K562 (cell line): ENCODE results near the gene KCNE1. TPM values are rescaled to one million over a fixed set of nuclear protein-coding genes. Genes with fewer than 3 reads are reported as not detected.
"Not testable (repeated sequence)": the region's sequence is repeated elsewhere in the genome, so short reads cannot be mapped to it uniquely, and the experiment has no call there.

ENCODE experiments used
- ATAC-seq: fragments of 200-7000 bp; cut with Tn5 transposase; 3 replicates; pipeline ENCODE4 v1.9.1; 2020; ENCODE audit warnings: moderate library complexity
- BruUV-seq: library from RNA; stranded (reverse); fragments of 400-500 nt; replicated peaks from 2 replicates; lab custom pipeline; 2021; lab: Mats Ljungman, UMichigan
- CTCF ChIA-PET: fragments of 300-600 bp; formaldehyde crosslinking; extraction: SDS; loops from one replicate; lab custom pipeline; 2021; ENCODE audit warnings: low intra/inter-chr PET ratio; lab: Yijun Ruan, JAX
- POLR2A ChIA-PET: fragments of 300-600, 350-650 bp; sonication (Branson Sonifier 250); formaldehyde crosslinking; extraction: SDS; loops from one replicate; lab custom pipeline; 2021; ENCODE audit warnings: antibody characterized with exemption, inconsistent platforms; lab: Yijun Ruan, JAX
- DNase-seq, 4 experiments: peaks; one replicate each; pipeline versions ENCODE4 v3.0.0 to v3.0.0-alpha.2; 2011 to 2018; ENCODE audit warnings: low spot score in 3 of 4, mixed read lengths in 3 of 4; ENCODE audit errors: extremely low read depth in 1 of 4
- FAIRE-seq: peaks from 2 replicates; lab custom pipeline; 2011; peaks lifted over from hg19 to GRCh38; lab: Jason Lieb, UNC
- H2AFZ ChIP-seq: 2 replicates; pipeline ENCODE4 v1.6.0; 2011; ENCODE audit warnings: low read depth, low read length, control low read depth, inconsistent platforms
- H3K27ac ChIP-seq: fragments of 200-600 bp; 3 replicates; pipeline ENCODE4 v1.8.0; 2011; ENCODE audit warnings: low read depth, mild to moderate bottlenecking, control low read depth, inconsistent platforms, low read length, moderate library complexity, mixed read lengths; ENCODE audit errors: extremely low read depth
- H3K27me3 ChIP-seq, 2 experiments: fragments of 300-600 bp in 1 of 2; 2 replicates in 1 of 2; 3 replicates in 1 of 2; pipeline versions ENCODE4 v1.6.0 to v1.8.0; 2011; ENCODE audit warnings: inconsistent platforms in 2 of 2, low read length in 2 of 2, mild to moderate bottlenecking in 1 of 2, mixed read lengths in 1 of 2, moderate library complexity in 1 of 2; ENCODE audit not compliant: control insufficient read depth in 2 of 2, insufficient read depth in 2 of 2
- H3K36me3 ChIP-seq: fragments of 300-600 bp; 3 replicates; pipeline ENCODE4 v1.8.0; 2011; ENCODE audit warnings: mild to moderate bottlenecking, low read length, inconsistent platforms; ENCODE audit not compliant: control insufficient read depth, insufficient read depth
- H3K4me1 ChIP-seq, 2 experiments: fragments of 200-600 bp in 1 of 2; replicated peaks in 1 of 2; 2 replicates in 1 of 2; 3 replicates in 1 of 2; pipeline versions ENCODE4 v1.5.1 to v1.8.0; 2011; ENCODE audit warnings: inconsistent platforms in 2 of 2, low read length in 2 of 2, mild to moderate bottlenecking in 1 of 2, mixed read lengths in 1 of 2, moderate library complexity in 1 of 2; ENCODE audit not compliant: control insufficient read depth in 2 of 2, insufficient read depth in 2 of 2
- H3K4me2 ChIP-seq: 2 replicates; pipeline ENCODE4 v1.6.1; 2011; ENCODE audit warnings: low read length, control low read depth, inconsistent platforms, mixed read lengths; ENCODE audit not compliant: insufficient read depth
- H3K4me3 ChIP-seq: fragments of 200-600 bp; sonication (generic), shearing (Covaris generic); 2 replicates; pipeline ENCODE4 v1.5.1; 2016; ENCODE audit warnings: control low read depth, inconsistent platforms
- H3K79me2 ChIP-seq: fragments of 200-600 bp; 3 replicates; pipeline ENCODE4 v1.8.0; 2011; ENCODE audit warnings: low read length, inconsistent platforms; ENCODE audit not compliant: control insufficient read depth, insufficient read depth
- H3K9ac ChIP-seq, 2 experiments: 2 replicates each; pipeline versions ENCODE4 v1.6.0 to v1.6.1; 2011; ENCODE audit warnings: low read depth in 2 of 2, low read length in 2 of 2, control low read depth in 1 of 2, inconsistent platforms in 1 of 2, mild to moderate bottlenecking in 1 of 2, mixed read lengths in 1 of 2; ENCODE audit not compliant: insufficient read depth in 1 of 2
- H3K9me1 ChIP-seq: one replicate; pipeline ENCODE4 v1.6.0; 2011; ENCODE audit warnings: inconsistent platforms, mild to moderate bottlenecking, low read length, moderate library complexity; ENCODE audit not compliant: control insufficient read depth, insufficient read depth
- H3K9me3 ChIP-seq: replicated peaks from 2 replicates; pipeline ENCODE4 v1.5.1; 2011; ENCODE audit warnings: low read depth, low read length, inconsistent platforms; ENCODE audit not compliant: control insufficient read depth, insufficient read depth
- H4K20me1 ChIP-seq: replicated peaks from 2 replicates; pipeline ENCODE4 v1.6.1; 2011; ENCODE audit warnings: low read length, inconsistent platforms, mixed read lengths; ENCODE audit not compliant: control insufficient read depth, insufficient read depth
- LEF1 ChIP-seq: fragments of 450-650 bp; IDR thresholded peaks from 2 replicates; pipeline ENCODE4 v1.6.1; 2016; ENCODE audit warnings: mild to moderate bottlenecking
- MCM3 ChIP-seq: fragments of 450-650 bp; IDR thresholded peaks from 2 replicates; pipeline ENCODE4 v1.6.1; 2016
- NFIC ChIP-seq: fragments of 450-650 bp; IDR thresholded peaks from 2 replicates; pipeline ENCODE4 v1.6.1; 2017; ENCODE audit warnings: mild to moderate bottlenecking, inconsistent platforms
- WGBS: fragments of 100-300 bp; shearing (Covaris generic); methylation state at CpG from one replicate; pipeline ENCODE4 v1.1.6; 2016; ENCODE audit warnings: low coverage, mixed read lengths; ENCODE audit not compliant: insufficient coverage; ENCODE audit errors: missing lambda C conversion rate; 5-methylcytosine and 5-hydroxymethylcytosine counted together
- in situ Hi-C: fragments of 300-500 bp; cut with MboI; formaldehyde crosslinking; loops from 4 replicates; pipeline ENCODE4 v1.15.0; 2018; ENCODE audit warnings: inconsistent platforms, mixed read lengths
- intact Hi-C: fragments of 100-400 bp; cut with micrococcal nuclease; formaldehyde crosslinking; loops from 2 replicates; pipeline ENCODE4 v1.14.2; 2022
- polyA plus RNA-seq, 8 experiments: library from polyadenylated mRNA; depleted of rRNA in 4 of 8; stranded (reverse) in 5 of 8; unstranded in 3 of 8; fragments of >200 nt; fragmentation: Nextera tagmentation in 2 of 8; fragmentation: Illumina TruSeq in 1 of 8; extraction: Ambion mirVana in 2 of 8; extraction: Trizol in 1 of 8; gene quantifications; 2 replicates each; pipeline versions ENCODE4 v1.2.1 to v1.2.3, GENCODE V29; 2011 to 2014; ENCODE audit warnings: inconsistent platforms in 1 of 8, missing spikeins in 1 of 8
- total RNA-seq, 7 experiments: library from RNA; depleted of rRNA in 6 of 7; stranded (reverse); fragments of >200 nt in 6 of 7; fragmentation: Illumina TruSeq in 2 of 7; extraction: Trizol in 2 of 7; gene quantifications; 2 replicates each; pipeline versions ENCODE4 v1.2.1 to v1.2.3, GENCODE V29; 2011 to 2021; ENCODE audit warnings: low replicate concordance in 1 of 7

Gene KCNE1
- total and polyA plus RNA-seq, 9 of the 15 experiments (the other 6 are each of a cell fraction or from before 2014, with no cell fraction given): 0.05 to 0.22 (median 0.11) TPM; not detected in 3

GRCh38 chr21:34498623-34499022 is 13.4 kb downstream of the KCNE1 start:
- no peaks in the 10 kb centered on the region for H3K9me1 ChIP-seq
- ChIA-PET POLR2A (interaction anchor here (1.6 kb wide), 1 partner anchor 12 kb away, joined by 6 read pairs; no protein-coding TSS in a partner anchor), CTCF (no interaction called here)
- DNase-seq (no peak), FAIRE-seq (no peak), ATAC-seq (no peak)
- H2AFZ ChIP-seq: no peak overlapping the region
- H3K79me2 ChIP-seq: no peaks in the 10 kb centered on the region
- H3K4me2 ChIP-seq: no peak overlapping the region
- in situ Hi-C loops: no loop called here
- WGBS: 9% methylated on average over 3 of the region's 3 CpGs
- intact Hi-C loops: no loop called here
- H3K9me3 ChIP-seq: peaks cover 5% of the 10 kb centered on the region; the same call in 1 of the 2 replicates
- no TSS peak for BruUV-seq
- no peak overlapping the region for H3K27ac ChIP-seq
- H3K4me1 ChIP-seq: no peaks in the 10 kb centered on the region
- H3K27me3 ChIP-seq: peaks cover 0 to under 1% of the 10 kb centered on the region in 2 experiments; a peak in 2 of 5 replicates
- no peak overlapping the region for H3K4me3 ChIP-seq
- no peak for TF ChIP-seq MCM3
- TF ChIP-seq LEF1: no peak
- peak; percentile 46 for TF ChIP-seq NFIC
- no peaks in the 10 kb centered on the region for H4K20me1 ChIP-seq
- no peak overlapping the region for H3K9ac ChIP-seq
- no peaks in the 10 kb centered on the region for H3K36me3 ChIP-seq

- ATAC-seq, POLR2A ChIA-PET, H3K27me3 ChIP-seq, H3K9me1 ChIP-seq, FAIRE-seq, H3K9me3 ChIP-seq, in situ Hi-C loops, H2AFZ ChIP-seq, H3K36me3 ChIP-seq, H3K4me3 ChIP-seq, H3K4me1 ChIP-seq, BruUV-seq, H3K27ac ChIP-seq, intact Hi-C loops, DNase-seq, CTCF ChIA-PET, H3K9ac ChIP-seq, H3K79me2 ChIP-seq, H3K4me2 ChIP-seq, H4K20me1 ChIP-seq: not testable (repeated sequence)
- WGBS: no CpG with 5 or more reads among the region's 5 CpGs
Measured at GRCh38 chr21:34483854-34484253, 28.2 kb downstream of the KCNE1 start.

GRCh38 chr21:34483435-34483834 is 28.6 kb downstream of the KCNE1 start:
- H2AFZ ChIP-seq, DNase-seq, H3K79me2 ChIP-seq, POLR2A ChIA-PET, H4K20me1 ChIP-seq, intact Hi-C loops, H3K4me3 ChIP-seq, H3K9me3 ChIP-seq, BruUV-seq, H3K4me1 ChIP-seq, H3K9me1 ChIP-seq, in situ Hi-C loops, H3K9ac ChIP-seq, H3K27me3 ChIP-seq, CTCF ChIA-PET, H3K4me2 ChIP-seq, H3K36me3 ChIP-seq, H3K27ac ChIP-seq: not testable (repeated sequence)
- ATAC-seq: peak; percentile 39; the same call in 1 of the 3 replicates
- no CpG with 5 or more reads among the region's 3 CpGs for WGBS
- peak; percentile 71 for FAIRE-seq

- ATAC-seq, H3K9me3 ChIP-seq, BruUV-seq, H3K4me3 ChIP-seq, H3K9me1 ChIP-seq, H3K4me1 ChIP-seq, DNase-seq, H2AFZ ChIP-seq, POLR2A ChIA-PET, H3K36me3 ChIP-seq, H3K79me2 ChIP-seq, H3K4me2 ChIP-seq, intact Hi-C loops, H4K20me1 ChIP-seq, H3K27ac ChIP-seq, H3K9ac ChIP-seq, in situ Hi-C loops, CTCF ChIA-PET, H3K27me3 ChIP-seq, FAIRE-seq: not testable (repeated sequence)
- WGBS: no CpG with 5 or more reads among the region's 3 CpGs
Measured at GRCh38 chr21:34467333-34467732, 44.7 kb downstream of the KCNE1 start.
